Measurements from ENCODE around the gene AGBL1. TPM values are rescaled to one million over a fixed set of nuclear protein-coding genes. Genes with fewer than 3 reads are reported as not detected.

The AGBL1 gene
- total and polyA plus RNA-seq, 2 experiments from 2014 or later: 0.03 TPM; not detected in 1

DNA sequence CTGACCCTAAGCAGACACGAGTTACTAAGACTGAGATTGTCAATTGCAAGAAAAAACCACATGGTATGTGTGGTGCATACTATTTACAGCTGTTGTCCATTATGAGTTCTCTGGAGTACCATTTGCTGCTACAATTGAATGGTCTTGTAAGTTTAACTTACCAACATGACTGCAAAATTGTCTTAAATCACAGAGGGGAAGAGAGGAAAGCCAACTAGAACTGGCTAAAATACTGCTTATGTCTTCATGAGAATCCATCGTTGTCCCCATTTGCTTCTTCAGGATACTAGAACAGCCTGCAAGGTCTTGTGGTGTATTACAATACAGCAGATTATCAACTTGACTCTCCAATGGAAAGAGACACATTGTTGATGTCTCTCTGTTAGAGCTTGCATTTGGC lies 313.2 kb downstream of the AGBL1 start:
- no peaks in the 10 kb centered on the region for H3K4me1 Mint-ChIP-seq
- Histone ChIP-seq H3K4me3 (no peak overlapping the region), H3K4me2 (no peak overlapping the region), H4K20me1 (replicated peaks; ENCODE audit: insufficient read depth) (no peaks in the 10 kb centered on the region), H3K9me2 (ENCODE audit: insufficient read depth) (no peaks in the 10 kb centered on the region), H3K27ac (ENCODE audit: low read depth) (no peak overlapping the region), H2AFZ (no peak overlapping the region), H3K79me2 (replicated peaks; ENCODE audit: insufficient read depth) (no peaks in the 10 kb centered on the region), H3K4me1 (ENCODE audit: insufficient read depth) (no peaks in the 10 kb centered on the region), H3F3A (replicated peaks; ENCODE audit: low read depth) (no peaks in the 10 kb centered on the region), H3K36me3 (ENCODE audit: insufficient read depth) (no peaks in the 10 kb centered on the region), H3K27me3 (ENCODE audit: insufficient read depth) (no peaks in the 10 kb centered on the region)
- no peak overlapping the region for H3K27ac Mint-ChIP-seq
- no peaks in the 10 kb centered on the region for H3K27me3 Mint-ChIP-seq (ENCODE audit: insufficient read depth, low read depth, poor library complexity)
- H3K4me3 Mint-ChIP-seq: no peak overlapping the region
- DNase-seq (ENCODE audit: low spot score) (no peak), ATAC-seq (no peak)
- no peaks in the 10 kb centered on the region for H3K9me3 Mint-ChIP-seq
- H3K36me3 Mint-ChIP-seq (ENCODE audit: low read depth): no peaks in the 10 kb centered on the region
- TF ChIP-seq NANOG (IDR thresholded peaks at IDR 0.05; ENCODE audit: borderline replicate concordance) (no peak), STAT1 (IDR thresholded peaks at IDR 0.05; ENCODE audit: unreplicated experiment) (no peak), ZNF114 (CRISPR knock-in tag; IDR thresholded peaks at IDR 0.05) (no peak), EZH2phosphoT487 (IDR thresholded peaks at IDR 0.05; ENCODE audit: unreplicated experiment) (no peak), POLR2AphosphoS5 (IDR thresholded peaks at IDR 0.05; ENCODE audit: low read depth) (no peak), ZNF331 (CRISPR knock-in tag; IDR thresholded peaks at IDR 0.05; ENCODE audit: low read depth) (no peak), JUNB (IDR thresholded peaks at IDR 0.05; ENCODE audit: unreplicated experiment) (no peak), CREB1 (CRISPR knock-in tag; IDR thresholded peaks at IDR 0.05; ENCODE audit: low read depth) (no peak)
- TF ChIP-seq, protein P1, sequence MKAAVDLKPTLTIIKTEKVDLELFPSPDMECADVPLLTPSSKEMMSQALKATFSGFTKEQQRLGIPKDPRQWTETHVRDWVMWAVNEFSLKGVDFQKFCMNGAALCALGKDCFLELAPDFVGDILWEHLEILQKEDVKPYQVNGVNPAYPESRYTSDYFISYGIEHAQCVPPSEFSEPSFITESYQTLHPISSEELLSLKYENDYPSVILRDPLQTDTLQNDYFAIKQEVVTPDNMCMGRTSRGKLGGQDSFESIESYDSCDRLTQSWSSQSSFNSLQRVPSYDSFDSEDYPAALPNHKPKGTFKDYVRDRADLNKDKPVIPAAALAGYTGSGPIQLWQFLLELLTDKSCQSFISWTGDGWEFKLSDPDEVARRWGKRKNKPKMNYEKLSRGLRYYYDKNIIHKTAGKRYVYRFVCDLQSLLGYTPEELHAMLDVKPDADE (IDR thresholded peaks at IDR 0.05): no peak
- TF ChIP-seq, protein P2, sequence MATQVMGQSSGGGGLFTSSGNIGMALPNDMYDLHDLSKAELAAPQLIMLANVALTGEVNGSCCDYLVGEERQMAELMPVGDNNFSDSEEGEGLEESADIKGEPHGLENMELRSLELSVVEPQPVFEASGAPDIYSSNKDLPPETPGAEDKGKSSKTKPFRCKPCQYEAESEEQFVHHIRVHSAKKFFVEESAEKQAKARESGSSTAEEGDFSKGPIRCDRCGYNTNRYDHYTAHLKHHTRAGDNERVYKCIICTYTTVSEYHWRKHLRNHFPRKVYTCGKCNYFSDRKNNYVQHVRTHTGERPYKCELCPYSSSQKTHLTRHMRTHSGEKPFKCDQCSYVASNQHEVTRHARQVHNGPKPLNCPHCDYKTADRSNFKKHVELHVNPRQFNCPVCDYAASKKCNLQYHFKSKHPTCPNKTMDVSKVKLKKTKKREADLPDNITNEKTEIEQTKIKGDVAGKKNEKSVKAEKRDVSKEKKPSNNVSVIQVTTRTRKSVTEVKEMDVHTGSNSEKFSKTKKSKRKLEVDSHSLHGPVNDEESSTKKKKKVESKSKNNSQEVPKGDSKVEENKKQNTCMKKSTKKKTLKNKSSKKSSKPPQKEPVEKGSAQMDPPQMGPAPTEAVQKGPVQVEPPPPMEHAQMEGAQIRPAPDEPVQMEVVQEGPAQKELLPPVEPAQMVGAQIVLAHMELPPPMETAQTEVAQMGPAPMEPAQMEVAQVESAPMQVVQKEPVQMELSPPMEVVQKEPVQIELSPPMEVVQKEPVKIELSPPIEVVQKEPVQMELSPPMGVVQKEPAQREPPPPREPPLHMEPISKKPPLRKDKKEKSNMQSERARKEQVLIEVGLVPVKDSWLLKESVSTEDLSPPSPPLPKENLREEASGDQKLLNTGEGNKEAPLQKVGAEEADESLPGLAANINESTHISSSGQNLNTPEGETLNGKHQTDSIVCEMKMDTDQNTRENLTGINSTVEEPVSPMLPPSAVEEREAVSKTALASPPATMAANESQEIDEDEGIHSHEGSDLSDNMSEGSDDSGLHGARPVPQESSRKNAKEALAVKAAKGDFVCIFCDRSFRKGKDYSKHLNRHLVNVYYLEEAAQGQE (IDR thresholded peaks at IDR 0.05; ENCODE audit: unreplicated experiment): no peak
- TF ChIP-seq, protein P3, sequence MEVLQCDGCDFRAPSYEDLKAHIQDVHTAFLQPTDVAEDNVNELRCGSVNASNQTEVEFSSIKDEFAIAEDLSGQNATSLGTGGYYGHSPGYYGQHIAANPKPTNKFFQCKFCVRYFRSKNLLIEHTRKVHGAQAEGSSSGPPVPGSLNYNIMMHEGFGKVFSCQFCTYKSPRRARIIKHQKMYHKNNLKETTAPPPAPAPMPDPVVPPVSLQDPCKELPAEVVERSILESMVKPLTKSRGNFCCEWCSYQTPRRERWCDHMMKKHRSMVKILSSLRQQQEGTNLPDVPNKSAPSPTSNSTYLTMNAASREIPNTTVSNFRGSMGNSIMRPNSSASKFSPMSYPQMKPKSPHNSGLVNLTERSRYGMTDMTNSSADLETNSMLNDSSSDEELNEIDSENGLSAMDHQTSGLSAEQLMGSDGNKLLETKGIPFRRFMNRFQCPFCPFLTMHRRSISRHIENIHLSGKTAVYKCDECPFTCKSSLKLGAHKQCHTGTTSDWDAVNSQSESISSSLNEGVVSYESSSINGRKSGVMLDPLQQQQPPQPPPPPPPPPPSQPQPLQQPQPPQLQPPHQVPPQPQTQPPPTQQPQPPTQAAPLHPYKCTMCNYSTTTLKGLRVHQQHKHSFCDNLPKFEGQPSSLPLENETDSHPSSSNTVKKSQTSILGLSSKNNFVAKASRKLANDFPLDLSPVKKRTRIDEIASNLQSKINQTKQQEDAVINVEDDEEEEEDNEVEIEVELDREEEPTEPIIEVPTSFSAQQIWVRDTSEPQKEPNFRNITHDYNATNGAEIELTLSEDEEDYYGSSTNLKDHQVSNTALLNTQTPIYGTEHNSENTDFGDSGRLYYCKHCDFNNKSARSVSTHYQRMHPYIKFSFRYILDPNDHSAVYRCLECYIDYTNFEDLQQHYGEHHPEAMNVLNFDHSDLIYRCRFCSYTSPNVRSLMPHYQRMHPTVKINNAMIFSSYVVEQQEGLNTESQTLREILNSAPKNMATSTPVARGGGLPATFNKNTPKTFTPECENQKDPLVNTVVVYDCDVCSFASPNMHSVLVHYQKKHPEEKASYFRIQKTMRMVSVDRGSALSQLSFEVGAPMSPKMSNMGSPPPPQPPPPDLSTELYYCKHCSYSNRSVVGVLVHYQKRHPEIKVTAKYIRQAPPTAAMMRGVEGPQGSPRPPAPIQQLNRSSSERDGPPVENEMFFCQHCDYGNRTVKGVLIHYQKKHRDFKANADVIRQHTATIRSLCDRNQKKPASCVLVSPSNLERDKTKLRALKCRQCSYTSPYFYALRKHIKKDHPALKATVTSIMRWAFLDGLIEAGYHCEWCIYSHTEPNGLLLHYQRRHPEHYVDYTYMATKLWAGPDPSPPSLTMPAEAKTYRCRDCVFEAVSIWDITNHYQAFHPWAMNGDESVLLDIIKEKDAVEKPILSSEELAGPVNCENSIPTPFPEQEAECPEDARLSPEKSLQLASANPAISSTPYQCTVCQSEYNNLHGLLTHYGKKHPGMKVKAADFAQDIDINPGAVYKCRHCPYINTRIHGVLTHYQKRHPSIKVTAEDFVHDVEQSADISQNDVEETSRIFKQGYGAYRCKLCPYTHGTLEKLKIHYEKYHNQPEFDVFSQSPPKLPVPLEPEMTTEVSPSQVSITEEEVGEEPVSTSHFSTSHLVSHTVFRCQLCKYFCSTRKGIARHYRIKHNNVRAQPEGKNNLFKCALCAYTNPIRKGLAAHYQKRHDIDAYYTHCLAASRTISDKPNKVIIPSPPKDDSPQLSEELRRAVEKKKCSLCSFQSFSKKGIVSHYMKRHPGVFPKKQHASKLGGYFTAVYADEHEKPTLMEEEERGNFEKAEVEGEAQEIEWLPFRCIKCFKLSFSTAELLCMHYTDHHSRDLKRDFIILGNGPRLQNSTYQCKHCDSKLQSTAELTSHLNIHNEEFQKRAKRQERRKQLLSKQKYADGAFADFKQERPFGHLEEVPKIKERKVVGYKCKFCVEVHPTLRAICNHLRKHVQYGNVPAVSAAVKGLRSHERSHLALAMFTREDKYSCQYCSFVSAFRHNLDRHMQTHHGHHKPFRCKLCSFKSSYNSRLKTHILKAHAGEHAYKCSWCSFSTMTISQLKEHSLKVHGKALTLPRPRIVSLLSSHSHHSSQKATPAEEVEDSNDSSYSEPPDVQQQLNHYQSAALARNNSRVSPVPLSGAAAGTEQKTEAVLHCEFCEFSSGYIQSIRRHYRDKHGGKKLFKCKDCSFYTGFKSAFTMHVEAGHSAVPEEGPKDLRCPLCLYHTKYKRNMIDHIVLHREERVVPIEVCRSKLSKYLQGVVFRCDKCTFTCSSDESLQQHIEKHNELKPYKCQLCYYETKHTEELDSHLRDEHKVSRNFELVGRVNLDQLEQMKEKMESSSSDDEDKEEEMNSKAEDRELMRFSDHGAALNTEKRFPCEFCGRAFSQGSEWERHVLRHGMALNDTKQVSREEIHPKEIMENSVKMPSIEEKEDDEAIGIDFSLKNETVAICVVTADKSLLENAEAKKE (CRISPR knock-in tag; IDR thresholded peaks at IDR 0.05): no peak
- TF ChIP-seq, protein P4, sequence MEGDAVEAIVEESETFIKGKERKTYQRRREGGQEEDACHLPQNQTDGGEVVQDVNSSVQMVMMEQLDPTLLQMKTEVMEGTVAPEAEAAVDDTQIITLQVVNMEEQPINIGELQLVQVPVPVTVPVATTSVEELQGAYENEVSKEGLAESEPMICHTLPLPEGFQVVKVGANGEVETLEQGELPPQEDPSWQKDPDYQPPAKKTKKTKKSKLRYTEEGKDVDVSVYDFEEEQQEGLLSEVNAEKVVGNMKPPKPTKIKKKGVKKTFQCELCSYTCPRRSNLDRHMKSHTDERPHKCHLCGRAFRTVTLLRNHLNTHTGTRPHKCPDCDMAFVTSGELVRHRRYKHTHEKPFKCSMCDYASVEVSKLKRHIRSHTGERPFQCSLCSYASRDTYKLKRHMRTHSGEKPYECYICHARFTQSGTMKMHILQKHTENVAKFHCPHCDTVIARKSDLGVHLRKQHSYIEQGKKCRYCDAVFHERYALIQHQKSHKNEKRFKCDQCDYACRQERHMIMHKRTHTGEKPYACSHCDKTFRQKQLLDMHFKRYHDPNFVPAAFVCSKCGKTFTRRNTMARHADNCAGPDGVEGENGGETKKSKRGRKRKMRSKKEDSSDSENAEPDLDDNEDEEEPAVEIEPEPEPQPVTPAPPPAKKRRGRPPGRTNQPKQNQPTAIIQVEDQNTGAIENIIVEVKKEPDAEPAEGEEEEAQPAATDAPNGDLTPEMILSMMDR (conservative IDR thresholded peaks at IDR 0.05; ENCODE audit: low read depth in 2 of 2): no peak

All from GM23338 (cell line).